ENCODE results near the gene EXOC3L4. TPM values are rescaled to one million over a fixed set of nuclear protein-coding genes. Genes with fewer than 3 reads are reported as not detected.

EXOC3L4 gene
- total RNA-seq, 1 donor from 2014 or later = 8.6 TPM

- no peaks in the 10 kb centered on the region for H3K9me3 ChIP-seq
- intact Hi-C loops (cut with DNase I) = no loop called here
- TF ChIP-seq, protein P1, sequence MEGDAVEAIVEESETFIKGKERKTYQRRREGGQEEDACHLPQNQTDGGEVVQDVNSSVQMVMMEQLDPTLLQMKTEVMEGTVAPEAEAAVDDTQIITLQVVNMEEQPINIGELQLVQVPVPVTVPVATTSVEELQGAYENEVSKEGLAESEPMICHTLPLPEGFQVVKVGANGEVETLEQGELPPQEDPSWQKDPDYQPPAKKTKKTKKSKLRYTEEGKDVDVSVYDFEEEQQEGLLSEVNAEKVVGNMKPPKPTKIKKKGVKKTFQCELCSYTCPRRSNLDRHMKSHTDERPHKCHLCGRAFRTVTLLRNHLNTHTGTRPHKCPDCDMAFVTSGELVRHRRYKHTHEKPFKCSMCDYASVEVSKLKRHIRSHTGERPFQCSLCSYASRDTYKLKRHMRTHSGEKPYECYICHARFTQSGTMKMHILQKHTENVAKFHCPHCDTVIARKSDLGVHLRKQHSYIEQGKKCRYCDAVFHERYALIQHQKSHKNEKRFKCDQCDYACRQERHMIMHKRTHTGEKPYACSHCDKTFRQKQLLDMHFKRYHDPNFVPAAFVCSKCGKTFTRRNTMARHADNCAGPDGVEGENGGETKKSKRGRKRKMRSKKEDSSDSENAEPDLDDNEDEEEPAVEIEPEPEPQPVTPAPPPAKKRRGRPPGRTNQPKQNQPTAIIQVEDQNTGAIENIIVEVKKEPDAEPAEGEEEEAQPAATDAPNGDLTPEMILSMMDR (IDR thresholded peaks at IDR 0.05) = no peak
- no peak for TF ChIP-seq POLR2A (IDR thresholded peaks at IDR 0.05)
- no peak for TF ChIP-seq POLR2AphosphoS5 (IDR thresholded peaks at IDR 0.05; ENCODE audit: insufficient read depth in 1 of 2, low read depth in 1 of 2)
- no peak overlapping the region for H3K4me3 ChIP-seq
- H3K36me3 ChIP-seq = peaks cover 0 to 36% of the 10 kb centered on the region in 2 donors
- H3K4me1 ChIP-seq = peaks cover 68% of the 10 kb centered on the region
- DNase-seq (ENCODE audit: extremely low spot score in 2 of 2) = no peak
- peak overlapping the region; percentile 72 for H3K27ac ChIP-seq
- no peaks in the 10 kb centered on the region for H3K27me3 ChIP-seq
Measured at GRCh38 chr14:103130017-103130764, 35.7 kb downstream of the EXOC3L4 start.

GRCh38 chr14:103130965-103131364 is 36.4 kb downstream of the EXOC3L4 start:
- no peak overlapping the region for H3K4me3 ChIP-seq
- peak overlapping the region; percentile 72 for H3K27ac ChIP-seq
- peaks cover 67% of the 10 kb centered on the region for H3K4me1 ChIP-seq
- no peaks in the 10 kb centered on the region for H3K9me3 ChIP-seq
- H3K27me3 ChIP-seq = no peaks in the 10 kb centered on the region
- TF ChIP-seq POLR2A (IDR thresholded peaks at IDR 0.05) (peak in 1 of 2 donors; percentile 18), POLR2AphosphoS5 (IDR thresholded peaks at IDR 0.05; ENCODE audit: insufficient read depth in 1 of 2, low read depth in 1 of 2) (peak; percentile 63 to 67)
- TF ChIP-seq, protein P1 (IDR thresholded peaks at IDR 0.05) = no peak
- DNase-seq (ENCODE audit: extremely low spot score in 2 of 2) = no peak
- H3K36me3 ChIP-seq = peaks cover 0 to 43% of the 10 kb centered on the region in 2 donors
- intact Hi-C loops (cut with DNase I) = no loop called here

DNA sequence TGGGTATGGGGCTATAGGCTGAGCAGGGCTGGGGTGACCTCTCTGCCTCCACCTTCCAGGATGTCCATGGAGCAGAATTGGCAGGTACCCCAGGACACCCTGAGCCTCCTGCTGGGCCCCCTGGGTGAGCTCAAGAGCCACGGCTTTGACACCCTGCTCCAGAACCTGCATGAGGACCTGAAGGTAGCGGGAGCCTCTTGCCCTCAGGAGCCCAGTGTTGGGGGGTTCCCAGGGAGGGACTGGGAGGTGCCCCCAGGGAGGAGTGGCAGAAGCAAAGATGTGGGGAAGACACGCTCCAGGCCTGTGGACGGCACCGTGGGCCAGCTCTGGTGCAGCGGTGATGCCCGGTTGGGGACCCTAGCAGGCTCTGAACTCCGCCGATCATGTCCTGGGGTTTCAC is 37.1 kb downstream of the EXOC3L4 start:
- Histone ChIP-seq H3K4me3 (no peak overlapping the region), H3K4me1 (peaks cover 67% of the 10 kb centered on the region), H3K36me3 (peaks cover 0 to 45% of the 10 kb centered on the region in 2 donors), H3K27me3 (no peaks in the 10 kb centered on the region), H3K27ac (peak overlapping the region; percentile 72), H3K9me3 (no peaks in the 10 kb centered on the region)
- no peak for DNase-seq (ENCODE audit: extremely low spot score in 2 of 2)
- TF ChIP-seq, protein P1 (IDR thresholded peaks at IDR 0.05) = no peak
- TF ChIP-seq POLR2AphosphoS5 (IDR thresholded peaks at IDR 0.05; ENCODE audit: insufficient read depth in 1 of 2, low read depth in 1 of 2) (no peak), POLR2A (IDR thresholded peaks at IDR 0.05) (no peak)
- intact Hi-C loops (cut with DNase I) = no loop called here

- Histone ChIP-seq H3K36me3 (peaks cover 0 to 45% of the 10 kb centered on the region in 2 donors), H3K4me1 (peaks cover 69% of the 10 kb centered on the region), H3K27ac (peak overlapping the region; percentile 72), H3K9me3 (no peaks in the 10 kb centered on the region), H3K4me3 (no peak overlapping the region), H3K27me3 (no peaks in the 10 kb centered on the region)
- no peak for DNase-seq (ENCODE audit: extremely low spot score in 2 of 2)
- intact Hi-C loops (cut with DNase I) = no loop called here
- no peak for TF ChIP-seq POLR2AphosphoS5 (IDR thresholded peaks at IDR 0.05; ENCODE audit: insufficient read depth in 1 of 2, low read depth in 1 of 2)
- TF ChIP-seq, protein P1 (IDR thresholded peaks at IDR 0.05) = no peak
- TF ChIP-seq POLR2A (IDR thresholded peaks at IDR 0.05) = no peak
Measured at GRCh38 chr14:103132381-103133209, 38.1 kb downstream of the EXOC3L4 start.
